Measurements from ENCODE around the gene TXNDC5.
A peak's percentile ranks its signal among the peaks of the same experiment; 100 is the strongest.

The TXNDC5 gene

DNA sequence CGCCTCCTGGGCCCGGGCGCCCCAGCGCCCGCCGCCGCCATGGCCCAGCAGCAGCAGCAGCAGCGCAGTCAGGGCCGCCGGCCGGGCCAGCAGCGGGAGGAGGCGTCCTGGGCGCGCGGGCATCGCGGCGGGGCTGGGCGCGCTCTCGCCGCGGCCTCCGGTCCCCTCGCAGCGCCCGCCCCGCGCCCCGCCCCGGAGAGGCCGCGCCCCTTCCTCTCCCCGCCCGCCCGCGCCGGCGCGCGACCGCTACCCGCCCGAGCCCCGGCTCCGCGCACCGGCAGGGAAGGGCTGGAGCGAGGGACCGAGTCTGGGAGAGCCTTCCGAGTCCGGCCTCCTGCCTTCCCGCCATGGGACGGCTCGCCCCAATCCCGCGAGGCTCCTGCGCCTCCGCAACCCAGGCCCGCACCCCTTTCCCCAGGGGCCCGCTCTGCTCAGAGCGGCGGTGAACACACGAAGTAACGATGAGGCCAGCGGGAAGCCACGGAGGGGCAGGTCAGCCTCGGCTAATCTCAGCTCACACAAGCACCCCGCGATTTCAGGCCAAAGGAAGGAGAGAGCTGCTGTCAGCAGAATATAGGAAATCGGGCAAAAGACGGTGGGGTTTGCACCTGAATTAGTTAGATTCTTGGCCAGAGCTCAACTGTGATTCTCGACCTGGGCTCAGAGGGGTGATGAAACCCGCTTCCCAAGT, at the start of gene TXNDC5:
TXNDC5 (minus strand) TSS at position 135 of the 691 bp plus-strand sequence; CDS start at position 123, 12 bp downstream.
- peak; percentile 5 for DNase-seq (ENCODE audit: low spot score)

DNA sequence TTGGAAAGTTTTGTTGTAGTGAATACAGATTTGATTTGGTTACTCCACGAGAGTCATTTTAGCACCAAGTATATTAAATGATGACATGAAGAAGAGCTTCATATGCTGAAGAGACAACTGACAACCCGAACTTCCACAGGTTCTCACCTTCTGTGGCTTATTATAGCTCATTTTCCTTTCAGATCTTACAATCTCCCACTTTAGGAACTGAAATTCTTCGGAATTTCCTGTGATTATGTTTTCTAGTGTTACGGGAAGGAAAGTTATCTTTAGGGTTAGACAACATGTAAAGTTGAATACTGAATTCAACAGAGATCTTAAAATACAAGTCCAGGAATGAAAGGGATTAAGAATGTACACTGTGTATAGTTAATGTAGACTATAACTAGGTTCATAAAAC, 49.6 kb upstream of the TXNDC5 start:
- no peak for DNase-seq (ENCODE audit: low spot score)

DNA sequence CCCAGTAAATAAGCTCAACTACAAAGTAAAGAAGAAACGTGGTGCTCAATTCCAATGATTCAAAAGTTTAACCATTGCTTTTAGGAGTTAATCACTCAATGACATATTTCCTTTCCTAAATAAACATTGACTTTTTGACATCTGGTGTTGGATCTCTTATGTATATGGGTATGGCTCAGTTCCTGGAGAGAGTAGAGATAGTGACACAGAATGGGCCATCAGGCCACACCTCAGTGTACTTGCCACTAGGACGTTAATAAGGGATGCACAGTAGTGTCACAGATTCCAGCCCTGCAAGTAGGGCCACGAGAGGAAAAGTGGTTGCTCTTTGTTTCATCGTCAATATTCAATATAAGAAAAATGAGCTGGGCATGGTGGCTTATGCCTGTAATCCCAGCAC, 48.9 kb upstream of the TXNDC5 start:
- DNase-seq (ENCODE audit: low spot score), result no peak

DNA sequence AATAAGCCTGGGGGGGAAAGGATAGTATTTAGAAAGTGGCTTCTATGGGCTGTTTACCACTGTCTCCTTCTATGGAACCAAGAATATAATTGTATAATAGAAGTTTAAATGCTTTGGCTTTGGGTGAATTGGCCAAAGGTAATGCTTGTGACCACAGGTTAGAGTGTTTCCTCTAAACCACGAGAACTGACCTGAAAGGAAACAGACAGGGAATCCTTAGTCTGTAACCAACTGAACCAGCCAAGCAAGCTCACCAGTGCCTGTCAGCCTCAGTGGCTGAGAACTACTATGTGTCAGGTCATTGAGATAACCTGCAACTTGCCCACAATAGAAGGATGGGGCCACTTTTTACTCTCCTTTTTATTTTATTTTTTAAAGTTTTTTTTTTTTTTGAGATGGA, 47.9 kb upstream of the TXNDC5 start:
- DNase-seq (ENCODE audit: low spot score), result no peak

DNA sequence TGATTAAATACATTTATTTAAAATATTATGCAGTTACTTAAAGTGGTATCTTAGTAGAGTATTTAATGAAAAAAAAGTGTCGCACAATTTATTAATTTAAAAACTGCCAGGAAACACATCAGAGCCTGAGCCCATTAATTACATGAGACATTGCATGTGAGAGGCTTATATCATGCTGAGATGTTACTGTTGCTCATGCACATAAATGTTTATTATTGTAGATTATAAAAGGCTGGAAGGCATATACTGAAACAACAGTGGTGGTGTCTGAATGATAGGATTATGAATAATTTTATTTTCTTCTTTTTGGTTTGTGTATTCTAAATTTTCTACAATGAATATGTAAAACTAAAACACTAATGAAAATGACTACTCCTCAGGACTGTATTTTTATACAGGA, 45.7 kb upstream of the TXNDC5 start:
- DNase-seq (ENCODE audit: low spot score), result no peak

DNA sequence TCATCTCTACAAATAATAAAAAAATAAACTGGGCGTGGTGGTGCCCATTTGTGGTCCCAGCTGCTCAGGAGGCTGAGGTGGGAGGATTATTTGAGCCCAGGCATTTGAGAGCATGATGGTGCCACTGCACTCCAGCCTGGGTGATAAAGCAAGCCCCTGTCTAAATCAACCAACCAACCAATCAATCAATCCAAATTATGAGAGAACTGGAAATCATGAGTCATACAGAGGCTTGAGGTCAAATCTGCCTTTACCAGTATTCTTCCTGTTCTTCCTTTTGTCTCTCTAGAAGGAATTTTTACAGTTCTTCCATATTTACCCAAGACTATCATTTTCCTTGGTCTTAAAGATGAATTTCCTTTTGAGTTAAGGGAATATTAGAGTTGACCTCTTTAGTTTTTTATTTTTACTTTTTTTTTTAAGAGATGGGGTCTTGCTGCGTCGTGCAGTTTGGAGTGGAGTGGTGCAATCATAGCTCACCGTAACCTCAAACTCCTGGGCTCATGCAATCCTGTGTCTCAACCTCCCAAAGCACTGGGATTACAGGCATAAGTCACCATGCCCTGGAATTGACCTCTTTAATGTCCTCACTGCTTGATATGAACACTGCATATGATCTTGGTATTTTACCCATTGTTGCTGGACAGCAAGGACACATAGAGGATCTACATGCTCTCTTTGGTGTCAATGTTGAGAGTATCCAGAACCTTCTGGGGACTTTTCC, 44.1 kb upstream of the TXNDC5 start:
- DNase-seq (ENCODE audit: low spot score), result no peak

DNA sequence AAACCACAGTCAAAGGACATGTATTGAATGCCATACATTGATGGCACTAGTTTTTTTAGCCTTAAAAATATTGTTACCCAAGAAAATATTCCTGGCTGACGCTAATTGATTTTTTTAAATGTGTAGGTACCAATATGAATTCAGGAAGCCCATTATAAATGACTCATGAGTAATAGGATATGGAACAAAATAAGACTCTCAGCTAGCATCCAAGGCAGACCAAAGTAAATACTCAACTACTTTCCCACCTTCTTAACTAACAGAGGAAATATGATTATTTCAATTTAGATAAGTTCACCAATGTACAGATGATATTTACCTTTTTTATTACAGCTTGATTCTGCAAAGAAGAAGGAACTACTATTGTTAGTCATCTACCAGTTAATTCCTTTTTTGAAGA, 43.2 kb upstream of the TXNDC5 start:
- no peak for DNase-seq (ENCODE audit: low spot score)

DNA sequence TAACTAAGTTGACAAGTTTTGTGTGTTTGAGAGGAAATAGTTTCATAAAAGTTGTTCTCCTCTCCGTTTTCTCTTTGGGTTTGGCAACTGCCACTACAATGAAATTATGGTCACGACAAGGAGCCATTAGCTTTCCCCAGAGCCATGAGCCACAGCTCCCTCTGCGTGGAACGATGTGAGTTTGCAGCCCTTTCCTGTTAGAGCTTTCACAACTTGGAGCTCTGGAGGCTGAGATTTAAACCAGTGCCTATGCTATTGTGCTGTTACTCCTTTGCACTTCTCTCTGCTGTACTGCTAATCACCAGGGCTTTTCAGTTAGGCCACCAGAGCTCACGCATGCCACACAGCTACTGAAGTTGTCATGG, 29.3 kb upstream of the TXNDC5 start:
- DNase-seq (ENCODE audit: low spot score), result no peak

DNA sequence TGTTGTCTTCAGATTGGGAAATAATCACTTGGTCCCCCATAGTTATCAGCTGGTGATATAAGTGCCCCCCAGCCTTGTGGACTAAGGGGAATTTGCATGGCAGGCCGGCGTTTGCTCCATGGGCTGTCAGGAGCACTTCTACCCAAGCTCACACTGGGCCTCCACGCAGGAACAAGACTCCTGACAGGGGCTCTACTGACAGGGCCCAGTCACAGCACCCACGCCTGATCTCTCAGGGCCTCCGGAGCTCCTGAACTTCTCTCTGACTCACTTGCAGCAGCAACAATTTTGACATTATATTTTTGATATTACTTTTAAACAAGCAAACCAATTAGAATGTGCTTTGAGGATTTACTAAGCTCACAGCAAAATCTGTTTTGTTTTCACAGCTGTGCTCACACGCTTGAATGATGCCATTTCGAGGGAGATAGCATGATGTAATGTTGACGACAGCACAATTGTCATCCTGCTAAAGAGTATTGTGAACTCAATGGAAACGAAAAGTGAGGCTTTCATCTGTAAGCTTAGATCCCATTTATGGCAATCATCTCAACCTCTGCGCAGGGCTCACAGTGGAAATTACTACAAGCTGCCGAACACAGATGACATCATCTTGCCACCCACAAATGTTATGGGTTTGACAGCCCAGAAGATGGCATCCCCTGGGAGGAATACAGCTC, 28.7 kb upstream of the TXNDC5 start:
- no peak for DNase-seq (ENCODE audit: low spot score)

DNA sequence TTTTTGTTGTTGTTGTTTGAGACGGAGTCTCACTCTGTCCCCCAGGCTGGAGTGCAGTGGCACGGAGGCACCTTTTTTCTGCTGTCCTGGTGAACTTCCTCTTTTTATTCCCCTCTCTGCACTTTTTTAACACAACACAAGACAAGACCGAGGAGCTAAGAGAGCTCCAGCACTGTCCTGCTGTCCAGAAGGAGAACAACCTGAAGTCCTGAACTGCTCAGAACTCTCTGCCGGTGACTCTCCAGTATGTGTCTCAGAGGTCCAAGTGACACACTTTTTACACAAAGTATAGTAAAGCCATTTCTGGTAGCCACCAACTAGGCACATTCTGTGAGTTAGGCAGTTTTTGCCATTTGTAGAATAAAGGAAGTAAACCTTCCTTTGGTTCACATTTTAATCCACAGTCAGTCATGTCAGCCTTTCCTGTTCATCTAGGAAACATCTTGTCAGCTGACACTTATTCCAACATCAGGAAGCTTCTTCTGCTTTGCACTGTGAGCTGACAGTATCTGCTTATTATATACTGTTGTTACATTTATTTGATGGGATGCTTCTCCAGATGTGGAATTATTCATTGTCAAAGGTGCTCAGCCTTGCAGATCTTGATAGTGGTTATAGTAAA, 28.1 kb upstream of the TXNDC5 start:
- no peak for DNase-seq (ENCODE audit: low spot score)

DNA sequence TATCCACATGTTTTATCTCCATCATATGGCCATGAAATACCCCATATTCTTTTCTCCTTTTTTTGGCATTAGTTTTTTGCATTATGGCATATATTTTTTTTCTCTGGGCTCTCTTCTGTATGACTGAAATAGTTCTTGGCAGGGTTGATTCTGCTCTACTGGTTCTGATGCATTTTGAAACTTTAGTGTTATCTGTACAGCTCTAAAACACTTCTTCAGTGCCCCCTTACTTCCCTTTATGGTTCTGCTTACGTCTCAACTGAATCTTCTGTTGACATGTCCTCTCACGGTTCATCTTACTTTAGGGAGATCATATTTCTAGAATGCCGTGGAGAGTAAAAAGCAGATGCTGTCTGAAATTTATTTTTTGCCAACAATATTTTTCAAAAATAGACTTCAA, 23.2 kb upstream of the TXNDC5 start:
- no peak for DNase-seq (ENCODE audit: low spot score)

DNA sequence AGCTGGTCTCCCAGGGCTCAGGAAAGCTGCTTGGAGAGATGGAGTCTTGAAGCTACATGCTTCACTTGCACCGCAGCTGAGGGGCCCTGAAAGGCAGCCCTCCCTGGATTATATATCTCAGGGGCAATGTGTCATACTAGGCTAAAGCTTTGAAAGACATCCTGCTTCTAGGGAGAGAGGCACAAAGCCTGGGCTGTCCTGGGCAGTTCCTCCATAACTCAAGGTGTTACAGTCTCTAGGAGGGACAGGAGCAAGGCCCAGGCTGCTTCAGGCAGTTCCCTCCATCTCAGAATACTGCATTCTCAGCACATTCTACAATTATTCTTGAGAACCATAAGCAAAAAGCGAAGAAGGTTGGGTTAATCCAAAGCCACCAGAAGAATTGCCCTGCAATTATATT, 22.0 kb upstream of the TXNDC5 start:
- no peak for DNase-seq (ENCODE audit: low spot score)

DNA sequence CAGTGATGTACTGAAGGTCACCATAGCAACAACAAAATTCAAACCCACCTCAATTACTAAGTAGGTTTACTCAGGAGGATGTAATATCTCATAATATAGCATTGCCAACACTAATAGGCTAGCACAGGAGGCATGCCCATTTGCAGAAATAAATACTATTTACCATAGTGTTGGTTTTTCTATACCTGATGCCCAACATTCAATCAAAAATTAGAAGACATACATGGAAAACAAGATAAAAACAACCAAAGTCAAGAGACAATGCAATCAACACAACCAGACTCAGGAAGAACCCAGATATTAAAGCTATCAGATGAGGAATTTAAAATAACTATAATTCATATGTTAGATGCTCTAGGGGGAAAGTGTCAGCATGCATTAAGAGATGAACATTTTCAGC, 14.3 kb upstream of the TXNDC5 start:
- no peak for DNase-seq (ENCODE audit: low spot score)

DNA sequence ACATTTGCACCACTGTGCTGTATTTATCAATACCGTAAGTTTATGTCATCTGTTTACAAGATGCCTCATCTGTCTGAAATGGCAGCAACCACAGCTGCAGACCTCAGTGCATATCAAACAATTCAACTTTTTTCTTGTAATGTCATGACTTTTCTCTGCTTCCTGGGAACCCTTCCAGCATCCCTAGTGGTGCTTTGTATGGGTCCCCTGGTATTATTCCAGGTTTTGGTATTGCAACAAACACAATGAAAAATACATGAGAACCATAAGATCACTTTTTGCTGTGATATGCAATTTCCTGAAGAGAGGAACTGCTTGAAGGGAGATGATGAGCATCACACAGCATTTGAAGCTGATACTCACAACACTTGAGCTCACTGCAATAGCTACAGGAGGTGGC, 12.0 kb upstream of the TXNDC5 start:
- DNase-seq (ENCODE audit: low spot score), result no peak

DNA sequence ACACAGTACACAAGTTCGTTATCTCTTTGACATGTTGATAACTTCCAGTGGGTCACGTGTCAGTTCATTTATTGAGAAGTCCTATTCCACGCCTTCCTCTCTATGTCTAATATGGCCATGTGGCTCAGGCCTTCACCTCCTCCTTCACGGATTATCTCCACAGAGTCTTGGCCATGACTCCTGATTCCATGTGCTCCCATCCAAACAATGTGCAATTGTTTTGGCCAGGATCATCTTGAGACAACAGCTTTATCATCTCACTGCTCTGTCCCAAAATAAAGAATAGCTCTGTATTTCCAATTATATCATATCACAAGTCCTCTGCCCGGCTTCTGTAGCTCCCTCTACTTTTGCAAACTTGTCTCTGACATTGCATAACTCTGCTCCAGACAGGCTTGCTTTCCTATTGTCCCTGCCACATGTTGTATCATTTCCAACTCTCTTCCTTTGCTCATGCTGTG, 11.1 kb upstream of the TXNDC5 start:
- no peak for DNase-seq (ENCODE audit: low spot score)

DNA sequence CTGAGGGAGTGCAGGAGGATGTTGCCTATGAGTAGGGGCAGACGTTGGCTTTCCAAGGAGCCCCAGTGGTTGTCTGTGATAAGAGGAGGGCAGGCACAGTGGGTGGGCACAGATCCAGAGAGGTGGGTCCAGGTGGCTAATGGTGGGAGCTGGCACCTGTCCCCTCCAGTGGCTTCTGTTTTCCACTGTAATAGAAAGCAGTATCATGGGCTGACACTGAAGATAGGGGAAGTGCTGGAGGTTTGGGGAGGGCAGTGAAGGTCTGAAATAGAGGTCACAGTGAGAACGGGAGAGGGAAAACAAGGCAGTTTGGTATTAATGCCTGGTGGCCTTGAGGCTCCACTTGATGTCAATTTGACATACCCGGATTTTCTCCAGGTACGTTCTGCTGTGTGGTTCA, 10.5 kb upstream of the TXNDC5 start:
- DNase-seq (ENCODE audit: low spot score), result no peak

DNA sequence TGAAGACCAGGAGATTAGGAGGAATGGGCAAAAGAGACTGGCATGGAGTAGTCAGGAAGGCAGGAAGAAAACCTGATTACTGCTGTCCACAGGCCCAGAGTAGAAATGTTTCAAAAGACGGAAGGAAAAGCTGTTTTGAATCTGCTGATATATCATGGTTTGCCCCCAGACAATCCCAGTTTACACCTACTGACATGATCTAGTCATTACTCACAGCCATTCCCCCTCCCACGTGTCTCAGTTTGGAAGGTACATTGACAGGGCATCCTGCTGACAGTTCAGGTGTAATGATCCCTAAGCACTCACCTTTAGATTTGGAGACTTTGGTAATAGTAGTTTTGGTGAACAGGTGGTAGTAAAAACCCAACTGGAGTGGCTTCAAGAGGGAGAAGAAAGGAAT, 9.8 kb upstream of the TXNDC5 start:
- DNase-seq (ENCODE audit: low spot score), result no peak

DNA sequence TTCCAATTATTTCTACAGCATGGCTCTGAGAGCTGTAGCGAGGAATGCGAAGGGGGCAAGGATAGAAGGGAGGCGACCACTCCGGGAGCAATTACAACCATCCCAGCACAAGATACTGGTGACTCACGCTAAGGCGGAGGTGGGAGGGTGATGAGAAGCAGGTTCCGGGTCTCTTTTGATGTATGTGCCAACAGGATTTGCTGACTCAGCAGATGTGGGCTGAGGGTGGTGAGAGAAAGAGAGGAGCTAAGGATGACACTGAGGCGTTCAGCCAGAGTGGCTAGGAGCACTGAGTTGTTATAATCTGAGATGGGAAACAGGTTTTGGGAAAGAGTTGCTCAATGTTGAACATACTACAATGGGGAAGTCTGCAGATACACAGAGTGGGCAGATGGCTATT, 9.3 kb upstream of the TXNDC5 start:
- DNase-seq (ENCODE audit: low spot score), result no peak

DNA sequence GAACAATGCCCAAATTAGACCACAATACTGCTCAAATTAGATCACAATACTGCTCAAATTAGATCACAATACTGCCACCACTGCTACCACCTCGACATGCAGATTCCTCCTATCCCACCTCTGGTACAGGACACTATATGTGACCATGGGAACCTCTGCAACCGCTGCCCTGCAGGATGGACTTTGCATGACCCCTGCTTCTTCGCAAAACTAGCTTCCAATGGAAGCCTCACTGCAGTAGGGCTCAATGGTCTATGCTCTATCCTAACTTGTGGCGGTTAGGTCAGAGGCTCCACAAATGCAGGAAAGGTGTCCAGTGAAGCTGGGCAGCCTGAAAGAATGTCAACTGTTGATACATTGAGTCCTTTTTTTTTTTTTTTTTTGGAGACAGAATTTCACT, 7.8 kb upstream of the TXNDC5 start:
- DNase-seq (ENCODE audit: low spot score), result no peak

DNA sequence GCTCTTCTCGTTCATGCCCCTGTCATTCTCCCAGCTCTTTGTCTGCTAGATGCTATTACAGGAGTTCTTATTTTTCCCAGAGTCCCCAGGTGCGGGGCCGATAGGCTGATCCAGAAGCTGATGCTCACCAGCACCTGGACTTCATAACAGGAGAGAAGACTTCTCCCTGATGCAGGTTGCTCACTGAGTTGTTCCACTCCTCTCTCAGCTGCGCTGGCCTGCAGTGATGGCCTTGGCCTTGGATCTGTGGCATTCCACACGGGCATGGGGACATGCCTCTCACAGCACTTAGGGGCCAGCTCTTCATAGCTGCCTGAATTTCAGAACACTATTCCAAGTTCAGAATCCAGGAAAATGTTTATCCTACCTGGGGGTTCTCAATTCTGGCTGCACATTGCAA, 7.1 kb upstream of the TXNDC5 start:
- DNase-seq (ENCODE audit: low spot score), result no peak

DNA sequence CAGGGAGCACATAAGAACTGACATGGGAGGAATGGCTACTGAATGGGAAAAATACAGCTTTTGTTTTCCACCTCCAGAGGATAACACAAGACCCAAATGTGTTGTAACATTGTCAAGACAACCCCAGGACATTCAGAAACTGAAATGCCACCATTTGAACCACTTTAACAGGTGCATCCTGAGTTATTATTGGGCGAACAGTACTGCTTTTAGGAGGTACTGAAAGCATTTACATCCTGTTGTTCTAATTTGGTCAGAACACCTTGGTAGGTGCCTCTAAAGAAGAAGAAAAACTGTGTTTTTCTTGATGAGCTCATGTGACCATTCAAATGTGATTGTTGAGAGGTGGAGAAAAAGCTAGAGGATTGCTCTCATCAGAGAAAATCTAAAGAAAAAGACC, 6.4 kb upstream of the TXNDC5 start:
- DNase-seq (ENCODE audit: low spot score), result no peak

DNA sequence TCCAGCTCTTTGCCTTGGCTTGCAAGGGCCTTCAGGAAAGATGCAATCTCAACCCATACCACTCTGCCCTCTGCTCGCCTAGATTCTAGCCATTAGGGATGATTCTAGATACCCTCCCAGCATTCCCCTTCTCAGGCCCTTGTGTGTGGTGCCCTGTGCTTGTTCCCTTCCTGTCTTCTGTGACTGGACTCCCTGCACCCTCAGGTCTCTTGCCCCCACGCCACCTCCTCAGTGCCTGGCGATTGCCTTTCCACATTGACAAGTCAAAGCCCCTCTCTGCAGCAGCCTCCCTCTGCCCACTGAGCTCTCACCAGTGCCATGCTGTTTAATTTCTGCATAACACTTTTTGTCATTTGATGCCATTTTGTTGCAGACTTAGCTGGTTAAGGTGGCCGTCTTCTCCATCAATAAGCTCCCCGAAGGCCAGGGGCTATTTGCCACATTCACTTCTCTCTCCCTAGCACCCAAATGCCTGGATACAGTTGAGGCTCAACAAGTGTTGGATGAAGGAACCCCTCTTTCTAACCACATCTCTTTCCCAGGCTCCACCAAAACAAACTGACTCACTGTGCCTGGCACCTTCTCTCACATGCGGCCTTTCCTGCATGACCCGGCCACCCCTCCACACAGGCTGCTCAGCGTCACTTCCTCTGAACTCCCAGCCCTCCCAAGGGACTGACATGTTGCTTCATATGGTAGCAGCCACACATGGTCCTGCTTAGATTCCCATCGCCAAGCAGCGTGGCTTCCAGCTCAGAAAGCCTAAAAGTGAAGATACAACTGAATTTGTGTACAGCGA, 4.6 kb upstream of the TXNDC5 start:
- DNase-seq (ENCODE audit: low spot score), result no peak

Measured in hematopoietic multipotent progenitor cell treated with erythropoietin and hydrocortisone succinate and interleukin-3 and kit ligand, for 17 days (in vitro differentiated cells).